Stimulated activated memory B cell treated with anti-CD40 and anti-IgM and Interleukin-4, amounts not matched to agents 10 μg/mL and 1 μg/mL and 100 μg/mL, for 72 hours (primary cell): ENCODE data around the gene LMX1A.

Source experiments
- ATAC-seq: fragments of 150-1000 bp; cut with Tn5 transposase; 2 replicates; pipeline ENCODE4 v1.10.0; 2021
- H3K27ac Mint-ChIP-seq: one replicate; pipeline ENCODE4 v1.8.0; 2022; ENCODE audit warnings: mild to moderate bottlenecking, mixed read lengths
- H3K27me3 Mint-ChIP-seq: one replicate; pipeline ENCODE4 v1.8.0; 2022; ENCODE audit warnings: mixed read lengths
- H3K36me3 Mint-ChIP-seq: one replicate; pipeline ENCODE4 v1.8.0; 2022; ENCODE audit warnings: mixed read lengths
- H3K4me1 Mint-ChIP-seq: one replicate; pipeline ENCODE4 v1.8.0; 2022; ENCODE audit warnings: mixed read lengths
- H3K4me3 Mint-ChIP-seq: one replicate; pipeline ENCODE4 v1.8.0; 2022; ENCODE audit warnings: mild to moderate bottlenecking, moderate library complexity, mixed read lengths
- H3K9me3 Mint-ChIP-seq: one replicate; pipeline ENCODE4 v1.8.0; 2022; ENCODE audit warnings: mixed read lengths

LMX1A gene

DNA sequence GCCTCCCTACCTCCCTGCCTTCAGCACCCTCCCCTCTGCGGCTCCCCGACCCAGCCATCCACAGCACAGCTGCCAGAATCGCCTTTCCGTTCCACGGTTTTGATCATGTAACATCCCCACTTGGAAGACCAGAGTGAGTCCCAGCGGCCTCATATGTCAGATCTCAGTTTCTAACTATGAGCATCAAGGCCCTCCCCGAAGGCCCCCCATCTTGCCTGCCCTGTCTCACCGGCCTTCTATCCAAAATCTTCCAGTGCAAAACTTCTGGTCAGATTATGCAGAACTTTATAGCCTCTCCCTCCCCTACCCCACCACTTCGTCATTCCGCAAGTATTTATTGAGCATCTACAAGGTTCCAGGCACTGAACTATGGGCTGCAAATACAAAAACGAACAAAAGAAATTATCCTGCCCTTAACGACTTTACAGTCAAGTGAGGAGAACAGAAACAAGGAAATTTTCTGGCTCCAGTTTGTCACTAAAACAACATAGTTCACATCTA lies 20.3 kb upstream of the LMX1A start:
- Mint-ChIP-seq H3K9me3 (no peaks in the 10 kb centered on the region), H3K36me3 (no peaks in the 10 kb centered on the region), H3K4me1 (peaks cover 12% of the 10 kb centered on the region), H3K4me3 (peak overlapping the region; percentile 3), H3K27ac (no peak overlapping the region), H3K27me3 (peaks cover 78% of the 10 kb centered on the region)
- no peak for ATAC-seq

DNA sequence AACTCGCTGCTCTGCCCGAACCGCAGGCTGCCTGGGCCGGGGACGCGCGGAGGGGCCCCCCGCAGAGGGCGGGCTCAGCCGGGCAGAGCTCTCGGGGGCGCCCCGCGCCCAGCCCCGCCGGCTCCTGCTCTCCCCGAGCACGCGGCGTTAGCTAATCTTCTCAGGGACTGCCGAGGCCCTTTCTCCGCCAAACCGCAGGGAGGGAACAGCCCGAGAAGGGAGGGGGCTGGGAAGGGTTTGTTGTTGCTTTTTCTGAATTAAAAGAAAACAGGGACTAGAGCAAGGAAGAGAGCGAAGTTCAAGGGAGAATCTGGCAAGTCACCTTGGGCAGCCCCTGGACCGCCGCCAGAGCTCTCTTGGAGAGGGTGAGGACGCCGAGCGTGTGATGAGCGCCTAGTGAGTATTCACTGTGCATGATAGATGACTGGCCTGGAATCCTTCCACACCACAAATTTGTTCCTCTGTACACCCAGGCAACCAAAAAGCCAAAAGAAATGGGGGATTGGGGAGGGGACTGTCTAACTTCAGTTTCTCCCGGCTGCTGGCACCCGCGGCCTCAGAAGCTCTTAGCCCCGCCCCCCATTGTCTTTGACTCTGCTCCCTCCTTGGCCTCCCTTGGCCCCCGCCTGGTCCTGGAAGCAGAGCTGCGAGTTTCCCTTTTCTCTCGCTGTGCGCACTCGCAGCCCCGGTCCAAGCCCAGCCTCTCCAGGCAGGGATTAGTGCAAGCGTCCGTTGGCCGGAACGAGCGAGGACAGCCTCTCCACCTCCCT lies 19.7 kb upstream of the LMX1A start:
- peaks cover 12% of the 10 kb centered on the region for H3K4me1 Mint-ChIP-seq
- ATAC-seq = peak; percentile 39
- H3K9me3 Mint-ChIP-seq = no peaks in the 10 kb centered on the region
- H3K27me3 Mint-ChIP-seq = peaks cover 78% of the 10 kb centered on the region
- H3K4me3 Mint-ChIP-seq = peak overlapping the region; percentile 37
- H3K36me3 Mint-ChIP-seq = no peaks in the 10 kb centered on the region
- no peak overlapping the region for H3K27ac Mint-ChIP-seq

DNA sequence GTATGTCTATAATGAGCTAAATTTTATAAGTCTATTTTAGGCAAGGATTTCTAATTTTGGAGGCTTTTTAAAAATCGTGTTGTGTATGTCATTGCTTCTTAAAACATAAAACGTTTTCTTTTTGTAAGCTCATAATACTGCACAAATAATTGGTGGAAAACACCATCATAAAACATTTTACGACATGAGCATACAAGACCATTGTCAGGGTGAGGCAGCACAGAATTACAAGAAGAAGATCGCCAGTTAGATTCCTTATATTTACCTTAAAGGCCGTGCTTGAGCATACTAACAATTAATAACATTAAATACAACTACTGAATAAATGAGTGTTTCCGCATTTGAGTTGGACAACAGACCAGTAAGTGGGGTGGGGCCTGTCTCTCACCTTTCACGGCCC lies 19.1 kb upstream of the LMX1A start:
- H3K4me3 Mint-ChIP-seq = no peak overlapping the region
- no peak for ATAC-seq
- H3K36me3 Mint-ChIP-seq = no peaks in the 10 kb centered on the region
- no peaks in the 10 kb centered on the region for H3K9me3 Mint-ChIP-seq
- H3K27me3 Mint-ChIP-seq = peaks cover 78% of the 10 kb centered on the region
- H3K4me1 Mint-ChIP-seq = peaks cover 12% of the 10 kb centered on the region
- H3K27ac Mint-ChIP-seq = no peak overlapping the region

DNA sequence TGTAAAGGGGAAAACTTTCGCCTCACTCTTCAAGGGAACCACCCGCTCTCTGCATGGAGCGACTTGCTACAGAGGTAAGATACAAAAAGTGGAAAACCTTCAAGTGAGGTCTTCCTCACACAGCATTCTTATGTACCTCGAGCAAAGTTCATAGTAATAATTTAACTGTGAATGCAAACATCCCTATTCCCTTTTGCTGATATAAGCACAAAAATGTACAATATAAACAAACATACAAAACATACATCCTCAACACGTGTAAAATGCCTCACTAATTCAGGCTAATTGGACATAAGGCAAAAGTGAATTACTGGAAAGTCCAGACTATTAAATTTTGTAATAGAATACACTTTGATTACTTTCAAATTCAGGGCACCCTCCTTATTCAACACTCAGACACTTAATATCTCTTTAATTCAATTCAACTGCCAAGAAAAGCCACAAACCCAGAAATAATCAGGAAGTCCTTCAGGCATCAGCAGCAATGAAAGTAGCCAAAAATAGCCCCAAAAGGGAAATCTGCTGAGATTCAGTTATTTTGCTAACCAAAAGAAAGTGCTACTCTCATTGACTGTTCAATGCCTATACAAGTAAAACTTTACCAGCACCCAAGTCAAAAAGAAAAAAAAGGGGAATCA lies 15.2 kb upstream of the LMX1A start:
- H3K36me3 Mint-ChIP-seq = no peaks in the 10 kb centered on the region
- H3K27ac Mint-ChIP-seq = no peak overlapping the region
- peaks cover 87% of the 10 kb centered on the region for H3K27me3 Mint-ChIP-seq
- ATAC-seq = no peak
- no peak overlapping the region for H3K4me3 Mint-ChIP-seq
- peaks cover 13% of the 10 kb centered on the region for H3K4me1 Mint-ChIP-seq
- no peaks in the 10 kb centered on the region for H3K9me3 Mint-ChIP-seq

DNA sequence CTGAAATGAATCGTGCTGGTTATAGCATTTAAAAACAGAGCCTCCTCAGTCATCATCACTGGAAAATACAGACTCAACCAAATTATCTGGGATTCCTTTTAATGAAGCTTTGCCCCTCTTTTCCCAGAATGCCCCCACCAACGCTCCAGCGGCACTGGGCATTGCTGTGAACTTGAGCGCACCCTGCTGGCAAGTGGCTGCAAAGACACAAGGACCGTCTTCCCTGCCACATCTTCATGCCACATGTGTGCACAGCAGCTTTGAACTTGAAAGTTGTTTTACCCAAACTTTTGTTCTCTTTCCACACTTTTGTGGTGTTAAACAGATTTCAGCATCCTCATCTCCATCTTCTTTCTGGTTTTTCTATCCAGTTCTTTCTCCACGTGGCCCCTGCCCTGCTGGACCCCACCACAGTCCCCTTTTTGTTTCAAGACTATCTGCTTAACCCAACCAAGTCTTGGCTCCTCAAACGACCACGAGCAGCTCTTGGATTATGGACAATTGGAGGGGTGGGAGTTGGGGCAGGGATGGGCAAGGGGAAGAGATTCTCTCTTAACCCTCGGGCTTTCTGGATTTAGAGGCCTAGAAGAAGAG lies 12.8 kb upstream of the LMX1A start:
- no peak overlapping the region for H3K4me3 Mint-ChIP-seq
- no peak overlapping the region for H3K27ac Mint-ChIP-seq
- H3K4me1 Mint-ChIP-seq = peaks cover 6% of the 10 kb centered on the region
- no peaks in the 10 kb centered on the region for H3K36me3 Mint-ChIP-seq
- no peak for ATAC-seq
- H3K27me3 Mint-ChIP-seq = peaks cover 85% of the 10 kb centered on the region
- no peaks in the 10 kb centered on the region for H3K9me3 Mint-ChIP-seq

GRCh38 chr1:165367375-165367993 lies 11.0 kb upstream of the LMX1A start:
- Mint-ChIP-seq H3K36me3 (no peaks in the 10 kb centered on the region), H3K27me3 (peaks cover 79% of the 10 kb centered on the region), H3K9me3 (no peaks in the 10 kb centered on the region), H3K4me1 (peaks cover 6% of the 10 kb centered on the region), H3K27ac (no peak overlapping the region), H3K4me3 (no peak overlapping the region)
- peak; percentile 70 for ATAC-seq

GRCh38 chr1:165365341-165365740 lies 8.8 kb upstream of the LMX1A start:
- Mint-ChIP-seq H3K27me3 (peaks cover 68% of the 10 kb centered on the region), H3K36me3 (no peaks in the 10 kb centered on the region), H3K4me3 (no peak overlapping the region), H3K4me1 (peaks cover 6% of the 10 kb centered on the region), H3K9me3 (no peaks in the 10 kb centered on the region), H3K27ac (no peak overlapping the region)
- no peak for ATAC-seq

DNA sequence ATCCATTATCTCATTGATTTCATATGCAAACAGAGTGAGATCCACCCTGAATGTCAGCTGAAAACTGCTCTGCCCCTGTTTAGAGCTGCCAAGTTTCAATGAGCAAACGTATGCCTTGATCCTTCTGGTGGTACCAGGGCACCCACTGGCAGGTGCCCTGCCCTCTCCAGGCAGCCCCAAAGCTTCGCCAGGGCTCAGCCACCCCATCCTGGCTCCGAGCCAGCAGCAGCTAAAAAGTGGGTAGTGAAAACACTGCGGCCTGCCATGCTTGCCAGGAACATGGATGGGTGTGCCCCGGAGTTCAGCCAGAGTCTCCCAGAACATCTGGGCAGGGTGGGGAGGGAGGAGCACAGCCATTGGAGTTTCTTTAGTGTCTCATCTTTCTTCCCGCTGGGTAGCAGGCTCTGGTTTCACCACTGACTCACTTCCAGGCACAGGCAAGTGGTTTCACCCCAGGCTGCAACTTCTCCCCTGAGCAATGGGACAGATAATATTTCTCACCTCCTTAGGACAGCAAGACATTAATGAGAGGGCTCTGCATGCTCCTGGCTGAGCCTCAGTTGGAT lies 8.1 kb upstream of the LMX1A start:
- Mint-ChIP-seq H3K4me1 (peaks cover 6% of the 10 kb centered on the region), H3K9me3 (no peaks in the 10 kb centered on the region), H3K27me3 (peaks cover 68% of the 10 kb centered on the region), H3K27ac (no peak overlapping the region), H3K36me3 (no peaks in the 10 kb centered on the region), H3K4me3 (no peak overlapping the region)
- no peak for ATAC-seq

GRCh38 chr1:165356876-165357275 lies 361 bp upstream of the LMX1A start:
- Mint-ChIP-seq H3K4me1 (peaks cover 16% of the 10 kb centered on the region), H3K27me3 (peaks cover 85% of the 10 kb centered on the region), H3K36me3 (no peaks in the 10 kb centered on the region), H3K27ac (no peak overlapping the region), H3K9me3 (no peaks in the 10 kb centered on the region), H3K4me3 (no peak overlapping the region)
- no peak for ATAC-seq

DNA sequence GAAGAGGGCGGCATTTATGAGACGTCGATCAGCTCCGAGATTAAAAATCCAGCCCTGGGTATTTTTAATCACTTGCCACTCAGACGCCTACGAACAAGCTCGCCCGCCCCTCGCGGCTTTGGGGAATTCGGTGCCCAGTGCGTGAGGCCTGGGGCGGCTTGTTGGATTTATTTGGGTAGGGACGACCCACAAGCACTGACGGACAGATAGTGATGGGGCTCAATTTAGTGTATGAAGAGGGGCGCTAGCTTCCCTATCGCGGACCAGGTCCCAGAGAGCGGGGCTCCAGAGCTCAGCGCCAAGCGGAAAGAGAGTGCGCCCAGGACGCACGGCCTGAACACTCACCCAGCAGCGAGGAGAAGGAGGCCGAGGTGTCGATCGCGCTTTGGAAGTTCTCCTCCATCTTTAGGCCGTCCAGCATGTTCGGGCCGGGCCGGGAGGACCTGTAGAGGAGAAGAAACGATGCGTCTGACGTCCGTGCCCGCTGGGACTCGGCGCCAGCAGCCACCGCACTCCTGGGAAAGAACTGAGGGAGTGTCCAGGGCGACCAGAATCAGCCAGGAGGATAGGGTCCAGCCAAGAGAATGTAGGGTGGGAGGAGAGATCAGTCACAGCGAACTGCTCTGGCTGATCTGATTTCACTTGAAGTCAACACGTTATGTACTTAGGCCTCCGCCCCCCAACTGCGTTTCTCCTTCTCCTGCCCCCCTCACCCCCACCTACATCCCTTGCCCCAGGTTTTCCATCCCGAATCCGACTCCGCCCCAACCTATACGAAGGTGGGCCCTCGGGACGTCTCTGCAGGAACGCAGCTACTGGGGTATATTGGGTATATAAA lies 1.2 kb downstream of the LMX1A start:
- Mint-ChIP-seq H3K27me3 (peaks cover 95% of the 10 kb centered on the region), H3K9me3 (no peaks in the 10 kb centered on the region), H3K4me1 (peaks cover 17% of the 10 kb centered on the region), H3K4me3 (peak overlapping the region; percentile 39), H3K27ac (no peak overlapping the region), H3K36me3 (no peaks in the 10 kb centered on the region)
- ATAC-seq = no peak

GRCh38 chr1:165354739-165355138 lies 1.8 kb downstream of the LMX1A start:
- no peaks in the 10 kb centered on the region for H3K9me3 Mint-ChIP-seq

GRCh38 chr1:165353731-165354671 lies 2.5 kb downstream of the LMX1A start:
- Mint-ChIP-seq H3K9me3 (no peaks in the 10 kb centered on the region), H3K27me3 (peaks cover 88% of the 10 kb centered on the region), H3K4me3 (no peak overlapping the region), H3K4me1 (peaks cover 17% of the 10 kb centered on the region), H3K27ac (no peak overlapping the region), H3K36me3 (no peaks in the 10 kb centered on the region)
- no peak for ATAC-seq

More at GRCh38 chr1:165354739-165355138, 1.8 kb downstream of the LMX1A start:
- peaks cover 17% of the 10 kb centered on the region for H3K4me1 Mint-ChIP-seq
- H3K4me3 Mint-ChIP-seq = no peak overlapping the region
- ATAC-seq = no peak
- H3K36me3 Mint-ChIP-seq = no peaks in the 10 kb centered on the region
- H3K27ac Mint-ChIP-seq = no peak overlapping the region
- H3K27me3 Mint-ChIP-seq = peaks cover 90% of the 10 kb centered on the region

GRCh38 chr1:165352442-165353293 lies 3.8 kb downstream of the LMX1A start:
- Mint-ChIP-seq H3K27me3 (peaks cover 93% of the 10 kb centered on the region), H3K27ac (no peak overlapping the region), H3K36me3 (no peaks in the 10 kb centered on the region), H3K9me3 (no peaks in the 10 kb centered on the region), H3K4me3 (no peak overlapping the region), H3K4me1 (peaks cover 17% of the 10 kb centered on the region)
- no peak for ATAC-seq
